ENCODE data around the gene PTDSS2. TPM values are rescaled to one million over a fixed set of nuclear protein-coding genes. Genes with fewer than 3 reads are reported as not detected.

Gene PTDSS2
- total RNA-seq, 2 experiments from 2014 or later: 26.2 to 30.0 TPM

DNA sequence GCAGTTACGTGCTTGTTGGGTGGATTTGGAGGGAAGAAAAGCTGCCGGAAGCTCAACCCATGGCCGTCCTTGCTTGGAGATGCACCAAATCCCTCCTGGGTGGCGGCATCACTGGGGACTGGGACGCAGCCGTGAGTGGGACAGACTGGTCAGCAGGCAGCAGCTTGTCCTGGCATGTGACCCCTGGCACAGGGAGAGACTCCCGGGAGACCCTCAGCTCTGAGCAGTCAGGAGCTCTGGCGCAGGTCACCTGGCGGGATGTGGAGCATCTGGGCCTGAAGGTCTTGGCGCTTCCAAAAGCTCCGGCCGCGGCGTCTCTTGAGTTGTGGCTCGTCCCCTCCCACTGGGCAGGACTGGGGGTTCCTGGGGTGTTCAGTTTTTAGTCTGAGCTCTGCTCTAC is 26.3 kb downstream of the PTDSS2 start:
- POLR2A ChIA-PET: interaction anchor here (0.5 kb wide), 1 partner anchor 17 kb away, joined by 9 read pairs; no protein-coding TSS in a partner anchor
- CTCF ChIA-PET: no interaction called here

- ChIA-PET CTCF (no interaction called here), POLR2A (interaction anchor here (0.5 kb wide), 1 partner anchor 17 kb away, joined by 9 read pairs; no protein-coding TSS in a partner anchor)
Observed at GRCh38 chr11:477052-477715, 27.1 kb downstream of the PTDSS2 start.

- CTCF ChIA-PET: interaction anchor here (1.0 kb wide), 1 partner anchor 40 kb away, joined by 3 read pairs; no protein-coding TSS in a partner anchor
Observed at GRCh38 chr11:479311-479710, 29.2 kb downstream of the PTDSS2 start.

GRCh38 chr11:484616-485015 is 34.5 kb downstream of the PTDSS2 start:
- POLR2A ChIA-PET: no interaction called here
- CTCF ChIA-PET: no interaction called here

More at GRCh38 chr11:479311-479710, 29.2 kb downstream of the PTDSS2 start:
- POLR2A ChIA-PET: interaction anchor here (1.0 kb wide), 1 partner anchor 64 kb away, joined by 3 read pairs; the partner anchor contains the start of gene SIGIRR

- POLR2A ChIA-PET: no interaction called here
- CTCF ChIA-PET: no interaction called here
Observed at GRCh38 chr11:486189-486588, 36.1 kb downstream of the PTDSS2 start.

DNA sequence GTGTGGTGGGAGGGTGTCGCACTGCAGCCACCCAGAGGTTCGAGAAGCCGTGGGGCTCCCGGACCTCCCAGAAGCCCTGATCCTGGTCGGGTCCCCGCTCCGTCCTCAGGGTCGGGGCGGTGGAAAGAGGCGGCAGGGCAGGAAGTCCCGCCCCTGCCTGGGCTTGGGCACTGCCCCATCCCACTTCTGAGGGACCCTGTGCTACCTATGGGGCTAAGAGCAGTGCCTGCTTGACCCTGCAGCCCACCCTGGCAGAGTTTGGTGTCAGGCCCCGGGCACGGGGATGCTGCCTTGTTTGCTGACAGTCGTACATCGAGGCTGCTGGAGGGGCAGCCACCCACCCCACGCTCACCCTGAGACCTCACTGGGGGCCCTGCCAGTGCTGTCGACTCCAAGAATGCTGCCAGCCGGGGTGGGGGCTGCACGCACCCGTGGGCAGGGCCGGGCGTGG is 37.5 kb downstream of the PTDSS2 start:
- ChIA-PET CTCF (no interaction called here), POLR2A (no interaction called here)

DNA sequence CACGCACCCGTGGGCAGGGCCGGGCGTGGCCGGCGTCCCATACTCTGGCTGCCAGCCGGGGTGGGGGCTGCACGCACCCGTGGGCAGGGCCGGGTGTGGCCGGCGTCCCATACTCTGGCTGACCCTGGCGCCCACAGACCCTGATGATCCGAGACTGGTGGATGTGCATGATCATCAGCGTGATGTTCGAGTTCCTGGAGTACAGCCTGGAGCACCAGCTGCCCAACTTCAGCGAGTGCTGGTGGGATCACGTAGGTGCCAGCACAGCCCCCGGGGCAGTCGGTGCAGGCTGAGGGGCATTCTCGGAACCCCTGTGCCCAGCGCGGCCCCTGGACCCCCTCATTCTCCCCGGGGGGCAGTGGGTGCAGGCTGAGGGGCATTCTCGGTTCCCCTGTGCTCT is 38.0 kb downstream of the PTDSS2 start:
- CTCF ChIA-PET: no interaction called here
- POLR2A ChIA-PET: no interaction called here

DNA sequence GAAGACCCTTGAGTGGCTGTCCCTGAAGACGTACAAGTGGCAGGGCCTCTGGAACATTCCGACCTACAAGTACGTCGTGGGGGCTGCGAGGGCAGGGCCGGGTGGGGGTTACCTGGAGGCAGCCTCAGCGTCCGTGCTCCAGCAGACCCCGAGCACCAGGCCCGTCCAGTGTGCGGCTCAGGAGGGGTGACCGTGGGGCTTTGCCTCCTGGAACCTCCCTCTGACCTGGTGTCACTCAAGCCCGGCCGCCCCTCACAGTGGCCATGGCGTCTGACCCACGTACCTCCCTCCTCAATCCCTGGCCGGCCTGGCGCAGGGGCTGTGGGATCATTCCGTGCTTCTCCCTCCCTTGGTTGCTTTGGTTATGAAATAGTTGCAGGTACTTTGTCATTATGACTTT is 38.5 kb downstream of the PTDSS2 start:
- ChIA-PET CTCF (no interaction called here), POLR2A (no interaction called here)

DNA sequence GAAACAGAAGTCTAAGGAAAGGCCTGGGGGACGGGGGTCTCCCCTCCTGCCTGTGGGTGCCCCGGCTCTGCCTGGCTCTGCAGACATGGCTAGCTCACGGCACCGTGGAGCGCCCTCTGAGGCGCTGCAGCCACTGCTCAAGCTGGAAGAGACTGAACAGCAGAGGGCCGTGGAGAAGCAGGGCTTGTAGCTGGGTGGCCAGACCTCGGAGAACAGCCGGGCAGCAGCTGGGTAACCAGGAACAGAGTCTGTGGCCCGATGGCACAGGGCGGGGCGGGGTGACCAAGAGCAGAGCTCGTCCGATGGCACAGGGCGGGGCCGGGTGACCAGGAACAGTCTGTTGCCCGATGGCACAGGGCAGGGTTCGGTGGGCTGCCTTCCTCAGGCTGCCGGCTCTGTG is 38.9 kb downstream of the PTDSS2 start:
- ChIA-PET CTCF (no interaction called here), POLR2A (no interaction called here)

- ChIA-PET POLR2A (no interaction called here), CTCF (no interaction called here)
Observed at GRCh38 chr11:489610-490185, 39.6 kb downstream of the PTDSS2 start.

DNA sequence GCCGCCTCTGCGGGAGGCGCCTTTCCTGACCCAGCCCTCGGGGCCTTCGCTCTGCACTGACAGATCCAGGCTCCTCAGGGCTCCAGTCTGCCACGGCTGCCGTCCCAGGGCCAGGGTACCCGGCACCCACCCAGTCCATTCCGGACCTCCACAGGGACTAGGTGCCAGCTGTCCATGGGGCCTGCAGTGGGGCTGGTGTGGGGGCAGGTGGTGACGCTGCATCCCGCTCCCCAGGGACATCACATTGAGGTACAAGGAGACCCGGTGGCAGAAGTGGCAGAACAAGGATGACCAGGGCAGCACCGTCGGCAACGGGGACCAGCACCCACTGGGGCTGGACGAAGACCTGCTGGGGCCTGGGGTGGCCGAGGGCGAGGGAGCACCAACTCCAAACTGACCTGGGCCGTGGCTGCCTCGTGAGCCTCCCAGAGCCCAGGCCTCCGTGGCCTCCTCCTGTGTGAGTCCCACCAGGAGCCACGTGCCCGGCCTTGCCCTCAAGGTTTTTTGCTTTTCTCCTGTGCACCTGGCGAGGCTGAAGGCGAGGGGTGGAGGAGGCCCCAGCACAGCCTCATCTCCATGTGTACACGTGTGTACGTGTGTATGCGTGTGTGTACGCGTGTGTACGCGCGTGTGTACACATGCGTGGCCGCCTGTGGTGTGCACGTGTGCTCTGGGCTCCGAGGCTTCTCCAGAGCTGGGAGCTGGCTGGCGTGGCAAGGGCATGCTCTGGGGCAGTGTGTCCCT is 40.3 kb downstream of the PTDSS2 start:
- ChIA-PET CTCF (no interaction called here), POLR2A (no interaction called here)

DNA sequence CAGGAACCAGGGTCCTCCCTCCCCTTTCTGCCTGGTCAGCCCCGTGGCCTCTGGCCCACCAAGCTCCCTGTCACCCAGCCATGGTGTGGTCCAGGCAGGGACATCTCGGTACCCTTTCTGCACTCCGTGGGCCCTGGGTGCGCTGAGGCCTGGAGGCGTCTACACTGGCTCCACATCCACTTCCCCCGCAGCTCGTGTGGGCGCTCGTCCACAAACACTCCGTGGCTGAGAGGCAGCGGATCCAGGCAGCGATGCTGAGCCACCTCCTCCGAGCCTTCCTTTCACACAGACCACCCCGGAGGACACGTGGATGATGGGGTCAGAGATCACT is 40.8 kb downstream of the PTDSS2 start:
- POLR2A ChIA-PET: no interaction called here
- CTCF ChIA-PET: no interaction called here

DNA sequence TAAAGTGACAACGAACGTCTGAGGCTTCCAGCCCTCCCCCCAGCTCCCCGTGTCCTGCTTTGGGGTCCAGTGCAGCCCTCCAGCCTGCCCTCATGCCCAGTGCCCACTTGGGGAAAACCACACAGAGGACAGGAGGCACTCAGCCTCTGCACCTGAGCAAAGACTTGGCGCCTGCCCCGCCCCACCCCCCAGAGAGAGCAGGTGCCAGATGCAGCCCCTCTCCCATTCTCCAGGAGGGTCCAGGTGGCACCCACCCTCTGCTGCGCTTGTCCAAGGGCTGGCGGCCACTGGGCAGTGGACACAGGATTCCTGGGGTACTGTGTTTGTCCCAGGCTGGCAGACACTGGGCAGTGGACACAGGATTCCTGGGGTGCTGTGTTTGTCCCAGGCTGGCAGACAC is 41.3 kb downstream of the PTDSS2 start:
- CTCF ChIA-PET: interaction anchor here (1.1 kb wide), 1 partner anchor 39 kb away, joined by 3 read pairs; no protein-coding TSS in a partner anchor
- POLR2A ChIA-PET: no interaction called here

GRCh38 chr11:492427-493226 is 42.5 kb downstream of the PTDSS2 start:
- ChIA-PET POLR2A (no interaction called here), CTCF (interaction anchor here (0.9 to 1.1 kb wide), 2 partner anchors 10 to 40 kb away, joined by 3 read pairs; no protein-coding TSS in a partner anchor)

GRCh38 chr11:494761-495536 is 44.9 kb downstream of the PTDSS2 start:
- ChIA-PET POLR2A (no interaction called here), CTCF (no interaction called here)

GRCh38 chr11:495537-495931 is 45.5 kb downstream of the PTDSS2 start:
- ChIA-PET CTCF (interaction anchor here (0.9 kb wide), 1 partner anchor 24 kb away, joined by 3 read pairs; no protein-coding TSS in a partner anchor), POLR2A (no interaction called here)

GRCh38 chr11:496834-497564 is 46.9 kb downstream of the PTDSS2 start:
- ChIA-PET CTCF (no interaction called here), POLR2A (no interaction called here)

- ChIA-PET POLR2A (no interaction called here), CTCF (interaction anchor here (1.7 kb wide), 1 partner anchor 21 kb away, joined by 11 read pairs; no protein-coding TSS in a partner anchor)
Observed at GRCh38 chr11:497565-498296, 47.7 kb downstream of the PTDSS2 start.

Data from activated CD8-positive, alpha-beta memory T cell treated with anti-CD3 and anti-CD28 coated beads for 36 hours (primary cell).